HG03521 (cell line): ENCODE results near the gene SMAD3.

Experiments used
- ATAC-seq: cut with Tn5 transposase; IDR thresholded peaks from one replicate; pipeline ENCODE4 v1.9.1; 2021; ENCODE audit warnings: mild to moderate bottlenecking, moderate library complexity; ENCODE audit not compliant: unreplicated experiment

SMAD3 gene

GRCh38 chr15:67080118-67080899 is 14.9 kb downstream of the SMAD3 start:
- ATAC-seq = no peak

GRCh38 chr15:67080900-67081431 is 15.6 kb downstream of the SMAD3 start:
- ATAC-seq = no peak

- no peak for ATAC-seq
Observed at GRCh38 chr15:67082007-67082536, 16.7 kb downstream of the SMAD3 start.

GRCh38 chr15:67083135-67083762 is 17.8 kb downstream of the SMAD3 start:
- ATAC-seq = no peak

- no peak for ATAC-seq
Observed at GRCh38 chr15:67084561-67084960, 19.2 kb downstream of the SMAD3 start.

GRCh38 chr15:67085237-67085817 is 19.9 kb downstream of the SMAD3 start:
- peak; percentile 23 for ATAC-seq

- peak; percentile 40 for ATAC-seq
Observed at GRCh38 chr15:67085818-67086636, 20.6 kb downstream of the SMAD3 start.

GRCh38 chr15:67086637-67086914 is 21.2 kb downstream of the SMAD3 start:
- no peak for ATAC-seq

- no peak for ATAC-seq
Observed at GRCh38 chr15:67087507-67088172, 22.2 kb downstream of the SMAD3 start.

GRCh38 chr15:67089217-67090193 is 24.1 kb downstream of the SMAD3 start:
- no peak for ATAC-seq

- ATAC-seq = no peak
Observed at GRCh38 chr15:67090297-67091070, 25.1 kb downstream of the SMAD3 start.

GRCh38 chr15:67091071-67091979 is 25.9 kb downstream of the SMAD3 start:
- peak; percentile 75 for ATAC-seq

GRCh38 chr15:67091980-67092677 is 26.7 kb downstream of the SMAD3 start:
- ATAC-seq = no peak

- ATAC-seq = no peak
Observed at GRCh38 chr15:67092752-67093503, 27.5 kb downstream of the SMAD3 start.

GRCh38 chr15:67093504-67093862 is 28.1 kb downstream of the SMAD3 start:
- no peak for ATAC-seq
